Testis (tissue), 3 donors: ENCODE data around the gene ZNF423. TPM values are rescaled to one million over a fixed set of nuclear protein-coding genes. Genes with fewer than 3 reads are reported as not detected.
A peak's percentile ranks its signal among the peaks of the same experiment; 100 is the strongest.

Experiments used
- DNase-seq: peaks from one replicate; pipeline ENCODE4 v3.0.0-alpha.2; 2019
- H3K27ac ChIP-seq, 2 donors: fragments of 200-600 bp; sonication (generic); one replicate each; pipeline ENCODE4 v1.5.1; 2019
- H3K27me3 ChIP-seq: fragments of 200-600 bp; sonication (generic); one replicate; pipeline ENCODE4 v1.5.1; 2019
- H3K36me3 ChIP-seq: fragments of 200-600 bp; sonication (generic); one replicate; pipeline ENCODE4 v1.5.1; 2017; ENCODE audit warnings: low read depth; ENCODE audit errors: missing control alignments
- H3K4me1 ChIP-seq: fragments of 200-600 bp; sonication (generic); one replicate; pipeline ENCODE4 v1.5.1; 2019
- H3K4me3 ChIP-seq, 2 donors: fragments of 200-600 bp; sonication (generic); one replicate each; pipeline ENCODE4 v1.5.1; 2017 to 2019
- H3K9me3 ChIP-seq: fragments of 200-600 bp; sonication (generic); one replicate; pipeline ENCODE4 v1.5.1; 2017
- CTCF ChIP-seq, 3 experiments: fragments of 450-650 bp in 2 of 3; fragments of 200-600 bp in 1 of 3; sonication (generic) in 1 of 3; IDR thresholded peaks; one replicate each; pipeline ENCODE4 v1.5.1; 2016 to 2019; ENCODE audit warnings: antibody characterized with exemption in 3 of 3, mild to moderate bottlenecking in 2 of 3, moderate library complexity in 1 of 3
- POLR2A ChIP-seq: fragments of 450-650 bp; IDR thresholded peaks from one replicate; pipeline ENCODE4 v1.6.1; 2017; ENCODE audit warnings: antibody characterized with exemption, mild to moderate bottlenecking, moderate library complexity
- WGBS, 2 donors: methylation state at CpG; one replicate each; pipeline ENCODE4 v1.1.5; 2018; 5-methylcytosine and 5-hydroxymethylcytosine counted together
- intact Hi-C: fragments of 100-400 bp; cut with DNase I; formaldehyde crosslinking; loops from one replicate; pipeline ENCODE4 v1.15.1; 2023; ENCODE audit warnings: low total_unique reads
- polyA plus RNA-seq: library from polyadenylated mRNA; stranded (reverse); fragments of 350-450 nt; fragmentation: Illumina TruSeq; extraction: RNeasy Lipid Tissue Mini Kit (QIAGEN cat#74804); gene quantifications from one replicate; pipeline ENCODE4 v1.2.3, GENCODE V29; 2014; ENCODE audit warnings: low read depth, low replicate concordance; ENCODE audit not compliant: insufficient read depth
- total RNA-seq, 2 donors: library from RNA; depleted of rRNA; stranded (reverse); fragments of >200 nt; gene quantifications; one replicate each; pipeline ENCODE4 v1.2.3, GENCODE V29; 2016

Gene ZNF423
- total and polyA plus RNA-seq, 3 donors from 2014 or later, result 8.9 to 19.0 (median 12.1) TPM

- Histone ChIP-seq H3K27me3 (no peaks in the 10 kb centered on the region), H3K36me3 (no peaks in the 10 kb centered on the region), H3K4me1 (peaks cover 7% of the 10 kb centered on the region), H3K9me3 (no peaks in the 10 kb centered on the region), H3K4me3 (no peak overlapping the region), H3K27ac (no peak overlapping the region)
- no peak for DNase-seq
- 48 to 67% methylated on average over 21 to 23 of the region's 23 CpGs for WGBS, 2 donors
- intact Hi-C loops, result no loop called here
- no peak for TF ChIP-seq CTCF (IDR thresholded peaks at IDR 0.05)
- no peak for TF ChIP-seq POLR2A
Observed at GRCh38 chr16:49767998-49768397, 87.9 kb downstream of the ZNF423 start.

GRCh38 chr16:49767414-49767813, 88.5 kb downstream of the ZNF423 start:
- no peaks in the 10 kb centered on the region for H3K9me3 ChIP-seq
- no peaks in the 10 kb centered on the region for H3K27me3 ChIP-seq
- TF ChIP-seq POLR2A (no peak), CTCF (IDR thresholded peaks at IDR 0.05) (no peak)
- H3K36me3 ChIP-seq, result no peaks in the 10 kb centered on the region
- 86 to 87% methylated on average over 5 of the region's 5 CpGs for WGBS, 2 donors
- H3K4me3 ChIP-seq, result no peak overlapping the region
- no peak for DNase-seq
- no peak overlapping the region for H3K27ac ChIP-seq
- H3K4me1 ChIP-seq, result peaks cover 7% of the 10 kb centered on the region
- intact Hi-C loops, result no loop called here

GRCh38 chr16:49766225-49766624, 89.7 kb downstream of the ZNF423 start:
- H3K9me3 ChIP-seq, result no peaks in the 10 kb centered on the region
- TF ChIP-seq CTCF (IDR thresholded peaks at IDR 0.05), result no peak
- TF ChIP-seq POLR2A, result no peak
- no peaks in the 10 kb centered on the region for H3K27me3 ChIP-seq
- WGBS, 2 donors, result 28 to 33% methylated on average over 6 of the region's 6 CpGs
- no peak overlapping the region for H3K4me3 ChIP-seq
- peak; percentile 34 for DNase-seq
- H3K27ac ChIP-seq, result peak overlapping the region in 1 of 2 donors; percentile 30
- intact Hi-C loops, result no loop called here
- no peaks in the 10 kb centered on the region for H3K36me3 ChIP-seq
- H3K4me1 ChIP-seq, result peaks cover 7% of the 10 kb centered on the region

GRCh38 chr16:49763826-49764225, 92.1 kb downstream of the ZNF423 start:
- DNase-seq, result no peak
- Histone ChIP-seq H3K9me3 (no peaks in the 10 kb centered on the region), H3K4me3 (no peak overlapping the region), H3K4me1 (peaks cover 7% of the 10 kb centered on the region), H3K36me3 (no peaks in the 10 kb centered on the region), H3K27me3 (no peaks in the 10 kb centered on the region), H3K27ac (no peak overlapping the region)
- WGBS, 2 donors, result 77 to 81% methylated on average over 10 of the region's 10 CpGs
- intact Hi-C loops, result no loop called here
- no peak for TF ChIP-seq POLR2A
- no peak for TF ChIP-seq CTCF (IDR thresholded peaks at IDR 0.05)

GRCh38 chr16:49760815-49761214, 95.1 kb downstream of the ZNF423 start:
- TF ChIP-seq CTCF (IDR thresholded peaks at IDR 0.05), result no peak
- no peak for TF ChIP-seq POLR2A
- WGBS, 2 donors, result 92 to 100% methylated on average over 7 of the region's 7 CpGs
- no peak for DNase-seq
- no peak overlapping the region for H3K27ac ChIP-seq
- H3K9me3 ChIP-seq, result no peaks in the 10 kb centered on the region
- intact Hi-C loops, result no loop called here
- no peaks in the 10 kb centered on the region for H3K36me3 ChIP-seq
- H3K4me1 ChIP-seq, result no peaks in the 10 kb centered on the region
- H3K27me3 ChIP-seq, result no peaks in the 10 kb centered on the region
- H3K4me3 ChIP-seq, result no peak overlapping the region
